ENCODE results near the gene NCF4.

NCF4 gene

GRCh38 chr22:36838119-36839030 is 22.4 kb upstream of the NCF4 start:
- DNase-seq (ENCODE audit: low read depth in 2 of 2) = no peak

GRCh38 chr22:36839356-36840073 is 21.3 kb upstream of the NCF4 start:
- DNase-seq (ENCODE audit: low read depth in 2 of 2) = no peak

DNA sequence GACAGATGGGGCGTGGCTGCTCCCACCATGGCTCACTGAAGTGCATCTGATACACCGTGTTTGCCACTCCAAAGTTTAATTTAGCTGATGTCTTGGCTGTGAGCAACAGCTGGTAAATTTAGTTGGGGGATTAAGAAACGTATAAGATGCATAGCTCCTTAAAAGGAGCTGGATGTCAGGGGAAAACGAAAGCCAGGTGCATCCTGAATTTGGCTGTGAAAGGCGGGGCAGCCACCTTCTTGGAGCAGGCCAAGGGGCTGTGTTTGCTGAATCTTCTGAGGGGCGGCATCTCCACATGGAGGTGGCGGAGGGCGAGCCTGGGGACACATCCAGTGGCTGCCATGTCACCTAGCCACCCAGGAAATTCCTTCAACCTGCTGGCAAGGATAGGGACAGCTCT is 20.7 kb upstream of the NCF4 start:
- no peak for DNase-seq (ENCODE audit: low read depth in 2 of 2)

DNA sequence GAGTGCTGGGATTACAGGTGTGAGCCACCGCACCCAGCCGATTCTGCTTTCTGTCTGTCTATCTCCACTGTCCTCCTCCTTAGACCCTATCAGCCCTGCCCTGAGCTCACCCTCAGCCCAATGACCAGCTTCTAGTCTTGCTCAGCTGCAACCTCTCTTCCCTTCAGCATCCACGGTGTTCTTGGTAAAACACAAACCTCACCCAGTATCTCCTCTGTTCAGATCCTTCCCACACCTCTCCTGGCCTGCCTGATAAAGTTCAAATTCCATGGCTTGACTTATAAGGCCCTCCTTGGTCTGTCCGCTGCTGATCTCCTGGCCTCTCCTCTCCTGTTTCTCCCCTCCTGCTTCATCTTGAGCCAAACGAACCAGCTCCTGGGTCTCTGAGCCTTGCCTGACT is 14.5 kb upstream of the NCF4 start:
- no peak for DNase-seq (ENCODE audit: low read depth in 2 of 2)

DNA sequence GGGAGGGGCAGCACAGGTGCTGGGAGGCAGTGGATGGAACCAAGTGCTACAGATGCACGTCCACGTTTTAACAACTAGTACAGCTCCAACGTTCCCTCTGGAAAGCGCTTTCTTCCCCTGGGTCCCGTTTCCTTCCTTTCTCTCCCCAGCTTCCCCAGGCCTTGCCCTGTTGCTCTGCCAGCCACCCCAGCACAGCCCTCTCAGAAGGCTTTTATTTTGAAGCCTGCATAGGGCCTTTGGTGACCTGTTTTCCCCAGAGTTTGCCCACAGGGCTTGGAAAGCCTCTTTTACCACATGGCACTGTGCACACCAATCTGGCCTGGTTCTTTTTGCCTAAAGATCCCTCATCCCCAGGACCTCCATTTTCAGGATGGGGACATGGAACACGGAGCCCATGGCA is 13.9 kb upstream of the NCF4 start:
- DNase-seq (ENCODE audit: low read depth in 2 of 2) = no peak

- no peak for DNase-seq (ENCODE audit: low read depth in 2 of 2)
Observed at GRCh38 chr22:36850056-36850455, 10.8 kb upstream of the NCF4 start.

- DNase-seq (ENCODE audit: low read depth in 2 of 2) = no peak
Observed at GRCh38 chr22:36850682-36851081, 10.1 kb upstream of the NCF4 start.

DNA sequence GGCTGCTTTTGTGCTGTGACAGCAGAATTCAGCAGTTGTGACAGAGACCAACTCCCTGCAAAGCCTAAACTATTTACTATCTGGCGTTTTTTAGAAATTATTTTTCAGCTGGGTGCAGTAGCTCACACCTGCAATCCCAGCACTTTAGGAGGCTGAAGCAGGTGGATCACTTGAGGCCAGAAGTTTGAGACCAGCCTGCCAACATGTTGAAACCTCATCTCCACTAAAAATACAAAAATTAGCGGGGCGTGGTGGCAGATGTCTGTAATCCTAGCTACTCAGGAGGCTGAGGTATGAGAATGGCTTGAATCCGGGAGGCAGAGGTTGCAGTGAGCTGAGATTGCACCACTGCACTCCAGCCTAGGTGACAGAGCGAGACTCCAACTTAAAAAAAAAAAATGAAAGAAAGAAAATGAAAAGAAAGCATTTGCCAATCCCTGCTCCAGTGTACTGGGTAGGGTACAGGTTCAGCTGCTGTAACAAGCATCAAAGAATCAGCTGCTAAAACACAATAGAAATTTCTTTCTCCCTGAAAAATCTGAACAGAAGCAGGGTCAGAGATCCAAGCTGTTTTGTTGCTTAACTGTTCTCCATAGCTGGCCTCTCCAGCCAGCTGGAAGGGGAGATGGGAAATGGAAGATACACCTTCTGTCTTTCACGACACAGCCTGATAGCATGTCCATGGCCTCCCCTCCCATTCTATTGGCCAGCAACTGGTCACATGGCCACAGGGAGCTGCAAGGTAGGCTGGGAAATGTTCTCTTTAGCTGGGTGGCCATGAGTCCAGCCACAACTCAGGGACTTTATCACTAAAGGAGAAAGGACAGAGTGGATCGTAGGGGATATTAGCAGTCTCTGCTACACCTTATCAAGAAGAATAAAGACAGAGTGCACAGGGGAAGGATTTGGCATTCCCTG is 8.5 kb upstream of the NCF4 start:
- no peak for DNase-seq (ENCODE audit: low read depth in 2 of 2)

DNA sequence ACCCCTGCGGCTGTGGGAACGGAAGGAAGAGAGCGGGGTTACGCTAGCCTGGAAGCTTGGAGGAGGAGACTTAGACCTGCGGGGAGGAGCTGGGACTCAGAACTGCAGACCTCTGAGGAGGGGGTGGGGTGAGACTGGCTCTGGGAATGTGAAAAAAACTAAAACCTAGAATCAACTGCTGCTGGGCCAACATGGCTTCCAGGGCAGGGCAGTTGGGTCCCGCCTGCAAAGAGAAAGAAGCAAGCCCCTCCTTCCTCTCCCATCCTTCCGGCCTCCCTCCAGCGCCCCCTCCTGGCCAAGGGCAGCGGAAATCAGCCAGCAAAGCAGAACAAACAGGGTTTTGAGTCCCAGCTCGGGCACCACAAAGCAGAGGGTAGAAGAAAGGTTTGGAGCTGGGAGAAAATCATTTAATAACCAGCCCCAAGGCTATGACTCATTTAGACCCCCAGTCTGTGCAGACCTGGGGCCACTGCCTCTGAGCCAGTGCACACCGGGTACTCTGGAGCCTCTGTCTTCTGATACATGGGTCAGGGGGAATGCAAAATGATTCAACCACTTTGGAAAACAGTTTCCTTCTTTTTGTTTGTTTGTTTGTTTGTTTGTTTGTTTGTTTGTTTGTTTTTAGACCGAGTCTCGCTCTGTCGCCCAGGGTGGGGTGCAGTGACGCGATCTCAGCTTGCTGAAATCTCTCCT is 7.3 kb upstream of the NCF4 start:
- no peak for DNase-seq (ENCODE audit: low read depth in 2 of 2)

DNA sequence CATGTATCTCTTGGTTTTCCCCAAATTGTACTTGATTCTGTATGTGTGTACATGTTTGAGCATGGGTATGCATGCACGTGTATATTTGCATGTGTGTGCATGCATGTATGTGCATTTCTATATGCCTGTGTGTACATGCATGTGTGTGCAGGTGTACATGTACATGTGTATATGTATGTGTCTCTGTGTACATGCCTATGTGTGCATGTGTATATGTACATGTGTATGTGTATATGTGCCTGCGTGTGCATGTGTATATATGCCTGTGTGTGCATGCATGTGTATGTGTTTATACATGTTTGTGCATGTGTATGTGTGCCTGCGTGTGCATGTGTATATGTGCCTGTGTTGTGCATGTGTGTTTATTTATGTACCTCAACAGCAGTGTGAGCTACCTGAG is 5.3 kb upstream of the NCF4 start:
- DNase-seq (ENCODE audit: low read depth in 2 of 2) = no peak

- peak; percentile 44 to 47 for DNase-seq (ENCODE audit: low read depth in 2 of 2)
Observed at GRCh38 chr22:36856121-36856791, 4.5 kb upstream of the NCF4 start.

- DNase-seq (ENCODE audit: low read depth in 2 of 2) = no peak
Observed at GRCh38 chr22:36856792-36857135, 4.0 kb upstream of the NCF4 start.

DNA sequence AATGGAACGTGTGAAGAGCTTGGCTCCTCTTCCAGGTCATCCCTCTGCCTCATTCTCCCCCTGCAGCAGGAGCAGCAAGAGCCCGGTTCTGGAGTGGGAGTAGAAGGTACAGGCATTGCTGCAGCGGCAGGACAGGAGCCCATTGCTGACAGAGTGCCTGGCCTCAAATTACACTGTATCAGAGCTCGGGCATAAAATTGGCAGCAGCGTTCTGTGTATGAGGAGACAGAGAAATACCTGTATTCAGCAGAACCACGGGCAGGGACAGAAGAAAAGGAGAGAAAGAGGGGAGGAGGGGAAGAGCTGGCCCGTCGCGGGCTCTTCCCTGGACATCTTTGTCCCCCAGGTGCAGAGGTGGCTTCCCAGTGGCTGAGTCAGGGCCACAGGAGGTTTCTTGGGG is 2.6 kb upstream of the NCF4 start:
- no peak for DNase-seq (ENCODE audit: low read depth in 2 of 2)

GRCh38 chr22:36858966-36859365 is 1.8 kb upstream of the NCF4 start:
- no peak for DNase-seq (ENCODE audit: low read depth in 2 of 2)

GRCh38 chr22:36860017-36860416 is 789 bp upstream of the NCF4 start:
- DNase-seq (ENCODE audit: low read depth in 2 of 2) = no peak

- DNase-seq (ENCODE audit: low read depth in 2 of 2) = no peak
Observed at GRCh38 chr22:36860438-36860820, 377 bp upstream of the NCF4 start.

GRCh38 chr22:36862251-36863242 is 1.7 kb downstream of the NCF4 start:
- DNase-seq (ENCODE audit: low read depth in 2 of 2) = no peak

DNA sequence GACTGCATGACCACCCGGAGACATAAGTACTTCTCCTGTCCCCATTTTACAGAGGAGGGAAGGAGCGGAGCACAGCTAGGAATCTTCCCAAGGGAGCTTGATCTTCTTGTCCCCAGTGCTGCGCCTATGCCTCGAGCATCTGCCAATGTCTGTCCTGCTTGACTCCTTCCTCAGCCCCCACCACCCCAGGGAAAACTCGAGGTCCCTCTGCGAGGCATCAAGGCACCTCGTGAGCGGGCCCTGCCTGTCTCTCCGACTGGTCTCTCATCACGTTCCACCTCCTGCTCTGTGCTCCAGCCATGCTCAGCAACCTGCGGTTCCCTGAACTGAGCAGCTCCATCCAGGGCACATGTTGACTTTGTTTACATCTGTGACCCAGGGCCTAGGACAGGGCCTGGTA is 2.5 kb downstream of the NCF4 start:
- DNase-seq (ENCODE audit: low read depth in 2 of 2) = no peak

- no peak for DNase-seq (ENCODE audit: low read depth in 2 of 2)
Observed at GRCh38 chr22:36863979-36864378, 3.2 kb downstream of the NCF4 start.
